ENCODE data around the gene CDC42BPB. TPM values are rescaled to one million over a fixed set of nuclear protein-coding genes. Genes with fewer than 3 reads are reported as not detected.

Gene CDC42BPB
- total and polyA plus RNA-seq, 2 donors from 2014 or later, result 22.5 to 127 TPM

- no peaks in the 10 kb centered on the region for H3K27me3 ChIP-seq (ENCODE audit: control insufficient read depth, insufficient read depth, low read length)
- H3K4me3 ChIP-seq (ENCODE audit: low read length in 3 of 3), result peak overlapping the region in 1 of 3 donors; percentile 25
- no peak for FAIRE-seq
- DNase-seq, result peak in 3 of 5 donors; percentile 42 to 96 (median 81)
- intact Hi-C loops (cut with DNase I), result loop anchor here (5.0 kb wide), 1 partner anchor 217 kb away; no protein-coding TSS in a partner anchor
- peaks cover 0 to 19% (median 11%) of the 10 kb centered on the region in 3 donors for H3K4me1 ChIP-seq (ENCODE audit: control insufficient read depth in 2 of 3, insufficient read depth in 2 of 3, low read depth in 1 of 3, low read length in 3 of 3)
- H3K27ac ChIP-seq (ENCODE audit: low read depth in 2 of 2, low read length in 2 of 2), result peak overlapping the region; percentile 35 to 67
- no peaks in the 10 kb centered on the region for H3K36me3 ChIP-seq (ENCODE audit: control insufficient read depth in 2 of 3, insufficient read depth in 3 of 3, low read length in 3 of 3)
- no peaks in the 10 kb centered on the region for H3K9me3 ChIP-seq (ENCODE audit: control insufficient read depth in 2 of 3, insufficient read depth in 1 of 3, low read length in 3 of 3)
- peak overlapping the region in 1 of 3 donors; percentile 61 for H3K9ac ChIP-seq (ENCODE audit: low read length in 3 of 3)
- no peak for TF ChIP-seq CTCF (IDR thresholded peaks at IDR 0.05; ENCODE audit: borderline replicate concordance, extremely low read depth, insufficient read depth)
Measured at GRCh38 chr14:103074729-103075367, 17.5 kb upstream of the CDC42BPB start.

GRCh38 chr14:103073876-103074728 is 16.8 kb upstream of the CDC42BPB start:
- Histone ChIP-seq H3K4me3 (ENCODE audit: low read length in 3 of 3) (no peak overlapping the region), H3K27me3 (ENCODE audit: control insufficient read depth, insufficient read depth, low read length) (no peaks in the 10 kb centered on the region), H3K27ac (ENCODE audit: low read depth in 2 of 2, low read length in 2 of 2) (peak overlapping the region; percentile 59 to 67), H3K36me3 (ENCODE audit: control insufficient read depth in 2 of 3, insufficient read depth in 3 of 3, low read length in 3 of 3) (no peaks in the 10 kb centered on the region), H3K4me1 (ENCODE audit: control insufficient read depth in 2 of 3, insufficient read depth in 2 of 3, low read depth in 1 of 3, low read length in 3 of 3) (peaks cover 0 to 19% (median 11%) of the 10 kb centered on the region in 3 donors), H3K9me3 (ENCODE audit: control insufficient read depth in 2 of 3, insufficient read depth in 1 of 3, low read length in 3 of 3) (no peaks in the 10 kb centered on the region), H3K9ac (ENCODE audit: low read length in 3 of 3) (no peak overlapping the region)
- FAIRE-seq (no peak), DNase-seq (peak in 2 of 5 donors; percentile 49 to 84)
- intact Hi-C loops (cut with DNase I), result no loop called here
- TF ChIP-seq CTCF (IDR thresholded peaks at IDR 0.05; ENCODE audit: borderline replicate concordance, extremely low read depth, insufficient read depth), result no peak

- peaks cover 0 to 21% (median 11%) of the 10 kb centered on the region in 3 donors for H3K4me1 ChIP-seq (ENCODE audit: control insufficient read depth in 2 of 3, insufficient read depth in 2 of 3, low read depth in 1 of 3, low read length in 3 of 3)
- FAIRE-seq, result no peak
- DNase-seq, result peak in 3 of 5 donors; percentile 30 to 95 (median 46)
Measured at GRCh38 chr14:103073367-103073875, 16.1 kb upstream of the CDC42BPB start.

More at GRCh38 chr14:103073367-103073875, 16.1 kb upstream of the CDC42BPB start:
- Histone ChIP-seq H3K27me3 (ENCODE audit: control insufficient read depth, insufficient read depth, low read length) (no peaks in the 10 kb centered on the region), H3K9me3 (ENCODE audit: control insufficient read depth in 2 of 3, insufficient read depth in 1 of 3, low read length in 3 of 3) (no peaks in the 10 kb centered on the region), H3K4me3 (ENCODE audit: low read length in 3 of 3) (no peak overlapping the region), H3K36me3 (ENCODE audit: control insufficient read depth in 2 of 3, insufficient read depth in 3 of 3, low read length in 3 of 3) (no peaks in the 10 kb centered on the region), H3K27ac (ENCODE audit: low read depth in 2 of 2, low read length in 2 of 2) (peak overlapping the region; percentile 57 to 59), H3K9ac (ENCODE audit: low read length in 3 of 3) (no peak overlapping the region)
- TF ChIP-seq CTCF (IDR thresholded peaks at IDR 0.05; ENCODE audit: borderline replicate concordance, extremely low read depth, insufficient read depth), result no peak
- intact Hi-C loops (cut with DNase I), result no loop called here
